Immature natural killer cell (primary cell): ENCODE measurements around the gene VPS52. TPM values are rescaled to one million over a fixed set of nuclear protein-coding genes. Genes with fewer than 3 reads are reported as not detected.
"Not testable (repeated sequence)": the region's sequence is repeated elsewhere in the genome, so short reads cannot be mapped to it uniquely, and the experiment has no call there.

ENCODE experiments used
- DNase-seq, 3 donors: peaks; one replicate each; pipeline ENCODE4 v3.0.0; 2022; ENCODE audit warnings: mixed read lengths in 1 of 3
- H3K27ac Mint-ChIP-seq, 6 donors: one replicate each; pipeline ENCODE4 v1.8.0; 2020; ENCODE audit warnings: mixed read lengths in 6 of 6, mild to moderate bottlenecking in 5 of 6, inconsistent platforms in 4 of 6, moderate library complexity in 3 of 6
- H3K27me3 Mint-ChIP-seq, 3 donors: one replicate each; pipeline ENCODE4 v1.8.0; 2020 to 2021; ENCODE audit warnings: low read depth in 3 of 3, mild to moderate bottlenecking in 3 of 3, mixed read lengths in 3 of 3, moderate library complexity in 3 of 3, inconsistent platforms in 1 of 3
- H3K36me3 Mint-ChIP-seq, 3 donors: one replicate each; pipeline ENCODE4 v1.8.0; 2020; ENCODE audit warnings: mixed read lengths in 3 of 3, inconsistent platforms in 2 of 3, mild to moderate bottlenecking in 2 of 3
- H3K4me1 Mint-ChIP-seq, 2 donors: one replicate each; pipeline ENCODE4 v1.8.0; 2020; ENCODE audit warnings: inconsistent platforms in 2 of 2, mild to moderate bottlenecking in 2 of 2, mixed read lengths in 2 of 2, moderate library complexity in 1 of 2
- H3K4me3 Mint-ChIP-seq, 5 donors: one replicate each; pipeline ENCODE4 v1.8.0; 2020; ENCODE audit warnings: mild to moderate bottlenecking in 5 of 5, mixed read lengths in 5 of 5, inconsistent platforms in 3 of 5, moderate library complexity in 3 of 5
- H3K9me3 Mint-ChIP-seq, 6 donors: one replicate each; pipeline ENCODE4 v1.8.0; 2020; ENCODE audit warnings: mild to moderate bottlenecking in 6 of 6, mixed read lengths in 6 of 6, inconsistent platforms in 4 of 6, moderate library complexity in 3 of 6
- polyA plus RNA-seq, 3 donors: library from polyadenylated mRNA; unstranded; fragments of 300-500 nt; fragmentation: Illumina TruSeq; gene quantifications; one replicate each; pipeline ENCODE4 v1.2.3, GENCODE V29; 2021

The VPS52 gene
- polyA plus RNA-seq, 3 donors from 2014 or later, result 11.6 to 26.8 (median 16.8) TPM

DNA sequence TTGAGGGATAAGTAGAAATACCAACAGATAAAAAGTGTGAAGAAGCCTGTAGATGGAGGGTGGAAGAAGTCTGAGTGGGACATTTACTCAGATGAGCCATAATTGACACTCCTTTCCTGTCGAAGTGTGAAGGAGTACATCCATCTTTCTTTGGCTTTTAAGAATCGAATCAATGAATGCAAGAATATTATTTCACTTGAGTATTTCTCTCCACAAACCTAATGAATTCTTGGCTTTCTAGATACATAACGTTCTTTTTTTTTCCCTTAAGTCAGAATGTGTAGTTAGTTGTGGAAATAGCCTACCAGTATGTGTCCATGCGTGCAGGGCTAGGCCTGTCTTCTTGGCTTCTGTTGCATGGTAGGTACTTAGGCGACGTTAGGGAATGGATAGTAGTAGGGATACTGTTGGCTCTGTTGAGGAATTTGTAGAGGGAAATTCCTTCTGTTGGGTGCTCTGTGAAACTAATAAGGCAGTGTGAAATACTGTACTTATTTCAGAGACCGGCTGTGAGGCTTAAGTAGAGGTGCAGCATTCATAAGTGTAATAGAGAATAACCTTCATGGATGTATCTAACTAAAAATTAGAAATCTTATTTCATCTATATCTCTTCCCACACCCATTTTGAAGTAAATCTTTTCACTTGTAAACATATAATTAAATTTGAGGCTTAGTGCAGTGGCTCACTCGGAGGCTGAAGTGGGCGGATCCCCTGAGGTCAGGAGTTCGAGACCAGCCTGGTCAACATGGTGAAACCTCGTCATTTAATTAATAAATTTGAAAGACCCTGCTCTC, 1.6 kb upstream of the VPS52 start:
- H3K4me1 Mint-ChIP-seq, result peaks cover 67 to 81% of the 10 kb centered on the region in 2 donors
- H3K27ac Mint-ChIP-seq, result peak overlapping the region; percentile 96 to 100 (median 99)
- peak overlapping the region; percentile 96 to 100 (median 98) for H3K4me3 Mint-ChIP-seq
- H3K27me3 Mint-ChIP-seq, result peaks cover 10 to 22% (median 21%) of the 10 kb centered on the region in 3 donors
- H3K9me3 Mint-ChIP-seq, result no peaks in the 10 kb centered on the region
- H3K36me3 Mint-ChIP-seq, result peaks cover 15 to 38% (median 18%) of the 10 kb centered on the region in 3 donors
- no peak for DNase-seq

- Mint-ChIP-seq H3K4me3 (peak overlapping the region; percentile 96 to 100 (median 98)), H3K4me1 (peaks cover 60 to 73% of the 10 kb centered on the region in 2 donors), H3K36me3 (peaks cover 22 to 45% (median 23%) of the 10 kb centered on the region in 3 donors), H3K9me3 (no peaks in the 10 kb centered on the region), H3K27ac (peak overlapping the region; percentile 96 to 100 (median 99)), H3K27me3 (peaks cover 8 to 22% (median 21%) of the 10 kb centered on the region in 3 donors)
- no peak for DNase-seq
These were observed 826 bp upstream of the VPS52 start for GRCh38 chr6:33272275-33273128.

- Mint-ChIP-seq H3K4me3 (peak overlapping the region; percentile 96 to 100 (median 98)), H3K4me1 (peaks cover 53 to 65% of the 10 kb centered on the region in 2 donors), H3K27me3 (peaks cover 8 to 15% (median 12%) of the 10 kb centered on the region in 3 donors), H3K36me3 (peaks cover 28 to 50% (median 29%) of the 10 kb centered on the region in 3 donors), H3K9me3 (no peaks in the 10 kb centered on the region), H3K27ac (peak overlapping the region; percentile 96 to 100 (median 99))
- no peak for DNase-seq
These were observed 584 bp downstream of the VPS52 start for GRCh38 chr6:33271117-33271467.

GRCh38 chr6:33264015-33264414, 7.7 kb downstream of the VPS52 start:
- no peak for DNase-seq
- peaks cover 0 to 2% of the 10 kb centered on the region in 2 donors for H3K4me1 Mint-ChIP-seq
- H3K9me3 Mint-ChIP-seq, result no peaks in the 10 kb centered on the region
- no peak overlapping the region for H3K4me3 Mint-ChIP-seq
- H3K27ac Mint-ChIP-seq, result peak overlapping the region in 1 of 6 donors; percentile 48
- peaks cover 31 to 58% (median 37%) of the 10 kb centered on the region in 3 donors for H3K36me3 Mint-ChIP-seq
- H3K27me3 Mint-ChIP-seq, result no peaks in the 10 kb centered on the region

GRCh38 chr6:33262490-33262889, 9.2 kb downstream of the VPS52 start:
- peak overlapping the region in 1 of 6 donors; percentile 32 for H3K27ac Mint-ChIP-seq
- peaks cover 23 to 45% (median 25%) of the 10 kb centered on the region in 3 donors for H3K36me3 Mint-ChIP-seq
- H3K4me3 Mint-ChIP-seq, H3K9me3 Mint-ChIP-seq, DNase-seq, H3K4me1 Mint-ChIP-seq, H3K27me3 Mint-ChIP-seq: not testable (repeated sequence)

GRCh38 chr6:33259032-33259431, 12.6 kb downstream of the VPS52 start:
- H3K4me1 Mint-ChIP-seq, result no peaks in the 10 kb centered on the region
- no peaks in the 10 kb centered on the region for H3K9me3 Mint-ChIP-seq
- H3K27me3 Mint-ChIP-seq, result no peaks in the 10 kb centered on the region
- H3K36me3 Mint-ChIP-seq, result peaks cover 13 to 22% (median 17%) of the 10 kb centered on the region in 3 donors
- no peak for DNase-seq
- H3K4me3 Mint-ChIP-seq, result no peak overlapping the region
- no peak overlapping the region for H3K27ac Mint-ChIP-seq

DNA sequence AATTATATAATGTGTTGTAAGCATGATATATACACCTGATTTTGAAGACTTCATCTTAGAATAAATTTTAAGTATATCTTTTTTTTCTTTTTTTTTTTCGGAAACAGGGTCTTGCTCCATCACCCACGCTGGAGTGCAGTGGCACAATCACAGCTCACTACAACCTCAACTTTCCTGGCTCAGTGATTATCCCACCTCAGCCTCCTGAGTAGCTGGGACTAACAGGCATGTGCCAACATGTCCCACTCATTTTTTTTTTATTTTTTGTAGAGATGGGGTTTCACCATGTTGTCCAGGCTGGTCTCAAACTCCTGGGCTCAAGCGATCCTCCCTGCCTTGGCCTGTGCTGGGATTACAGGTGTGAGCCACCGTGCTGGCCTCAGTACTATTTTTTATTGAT, 17.1 kb downstream of the VPS52 start:
- Mint-ChIP-seq H3K4me3 (no peak overlapping the region), H3K27me3 (no peaks in the 10 kb centered on the region), H3K4me1 (peaks cover 20 to 22% of the 10 kb centered on the region in 2 donors), H3K27ac (no peak overlapping the region), H3K9me3 (no peaks in the 10 kb centered on the region), H3K36me3 (peaks cover 5 to 14% (median 6%) of the 10 kb centered on the region in 3 donors)
- DNase-seq, result no peak

DNA sequence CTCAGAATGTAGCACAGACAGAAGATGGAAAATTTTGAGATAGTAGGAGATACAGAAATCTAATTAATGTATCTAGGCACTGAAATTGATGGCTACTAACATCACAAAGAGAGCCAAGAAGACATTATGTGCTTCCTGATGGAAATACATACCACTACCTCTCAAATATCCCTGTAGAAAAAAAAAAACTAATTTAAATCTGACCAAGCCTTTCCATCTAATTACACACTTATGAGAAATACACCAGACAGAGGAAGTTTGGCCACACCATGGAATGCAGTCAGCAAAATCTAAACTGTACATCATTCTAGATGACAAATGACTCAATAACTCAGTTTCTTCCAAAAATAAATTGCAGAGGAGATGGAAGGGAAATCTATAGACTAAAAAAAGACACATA, 18.9 kb downstream of the VPS52 start:
- Mint-ChIP-seq H3K27ac (no peak overlapping the region), H3K27me3 (no peaks in the 10 kb centered on the region), H3K36me3 (peaks cover 5 to 14% (median 6%) of the 10 kb centered on the region in 3 donors), H3K4me3 (no peak overlapping the region), H3K4me1 (peaks cover 39 to 40% of the 10 kb centered on the region in 2 donors), H3K9me3 (no peaks in the 10 kb centered on the region)
- DNase-seq, result no peak

DNA sequence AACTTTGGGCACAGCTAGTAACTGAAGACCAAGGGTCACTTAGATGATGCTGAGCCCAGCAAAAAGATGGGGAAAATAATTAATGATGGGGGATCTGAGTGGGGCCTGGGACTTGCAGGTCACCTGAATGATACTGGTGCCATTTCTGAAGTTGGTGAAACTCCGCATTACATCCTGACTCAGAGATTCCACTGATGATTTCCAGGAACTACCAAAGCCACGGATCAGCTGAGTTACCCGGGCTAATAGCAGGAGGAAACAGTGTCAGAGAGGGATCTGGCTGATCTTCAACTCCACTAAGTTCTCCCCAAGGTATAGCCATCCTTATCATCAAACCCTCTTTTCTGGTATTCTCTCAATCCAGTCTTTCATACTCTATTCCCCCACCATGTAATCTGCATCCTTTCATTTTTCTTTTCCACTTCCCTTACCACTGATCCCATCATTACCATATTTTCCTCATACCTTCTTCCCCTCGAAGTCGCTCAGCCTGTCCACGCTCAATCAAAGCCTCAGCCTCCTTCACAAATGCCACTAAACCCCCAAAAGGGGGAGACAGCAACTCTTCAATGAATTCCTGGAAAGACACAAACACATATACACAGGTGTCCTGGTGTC, 20.2 kb downstream of the VPS52 start:
- DNase-seq, result no peak
- Mint-ChIP-seq H3K4me1 (peaks cover 39 to 41% of the 10 kb centered on the region in 2 donors), H3K4me3 (peak overlapping the region in 4 of 5 donors; percentile 7 to 67 (median 30)), H3K9me3 (no peaks in the 10 kb centered on the region), H3K27ac (peak overlapping the region in 5 of 6 donors; percentile 0 to 87 (median 69)), H3K36me3 (peaks cover 5 to 14% (median 6%) of the 10 kb centered on the region in 3 donors), H3K27me3 (no peaks in the 10 kb centered on the region)

DNA sequence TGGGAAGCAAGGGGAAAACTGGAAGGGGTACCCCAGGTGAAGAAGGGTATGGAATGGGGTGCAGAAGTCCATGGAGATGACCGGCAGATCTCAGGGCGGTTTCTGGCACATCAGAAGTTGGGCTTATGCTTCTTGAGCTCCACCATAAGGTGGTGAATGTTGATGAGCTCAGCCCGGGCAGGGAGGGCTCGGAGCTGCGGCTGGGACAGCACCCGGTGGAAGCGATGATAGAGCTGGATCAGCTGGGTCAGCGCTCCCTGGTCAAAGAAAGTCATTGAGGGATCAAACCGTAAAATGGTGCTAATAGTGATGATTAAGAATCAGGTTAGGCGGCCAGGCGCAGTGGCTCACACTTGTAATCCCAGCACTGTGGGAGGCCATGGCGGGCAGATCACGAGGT, 20.9 kb downstream of the VPS52 start:
- Mint-ChIP-seq H3K27me3 (peaks cover 0 to 2% (median 0%) of the 10 kb centered on the region in 3 donors), H3K4me1 (peaks cover 39 to 41% of the 10 kb centered on the region in 2 donors), H3K9me3 (no peaks in the 10 kb centered on the region), H3K36me3 (peaks cover 5 to 14% (median 6%) of the 10 kb centered on the region in 3 donors), H3K27ac (peak overlapping the region in 4 of 6 donors; percentile 56 to 96 (median 95)), H3K4me3 (peak overlapping the region in 4 of 5 donors; percentile 86 to 93 (median 92))
- DNase-seq, result no peak

DNA sequence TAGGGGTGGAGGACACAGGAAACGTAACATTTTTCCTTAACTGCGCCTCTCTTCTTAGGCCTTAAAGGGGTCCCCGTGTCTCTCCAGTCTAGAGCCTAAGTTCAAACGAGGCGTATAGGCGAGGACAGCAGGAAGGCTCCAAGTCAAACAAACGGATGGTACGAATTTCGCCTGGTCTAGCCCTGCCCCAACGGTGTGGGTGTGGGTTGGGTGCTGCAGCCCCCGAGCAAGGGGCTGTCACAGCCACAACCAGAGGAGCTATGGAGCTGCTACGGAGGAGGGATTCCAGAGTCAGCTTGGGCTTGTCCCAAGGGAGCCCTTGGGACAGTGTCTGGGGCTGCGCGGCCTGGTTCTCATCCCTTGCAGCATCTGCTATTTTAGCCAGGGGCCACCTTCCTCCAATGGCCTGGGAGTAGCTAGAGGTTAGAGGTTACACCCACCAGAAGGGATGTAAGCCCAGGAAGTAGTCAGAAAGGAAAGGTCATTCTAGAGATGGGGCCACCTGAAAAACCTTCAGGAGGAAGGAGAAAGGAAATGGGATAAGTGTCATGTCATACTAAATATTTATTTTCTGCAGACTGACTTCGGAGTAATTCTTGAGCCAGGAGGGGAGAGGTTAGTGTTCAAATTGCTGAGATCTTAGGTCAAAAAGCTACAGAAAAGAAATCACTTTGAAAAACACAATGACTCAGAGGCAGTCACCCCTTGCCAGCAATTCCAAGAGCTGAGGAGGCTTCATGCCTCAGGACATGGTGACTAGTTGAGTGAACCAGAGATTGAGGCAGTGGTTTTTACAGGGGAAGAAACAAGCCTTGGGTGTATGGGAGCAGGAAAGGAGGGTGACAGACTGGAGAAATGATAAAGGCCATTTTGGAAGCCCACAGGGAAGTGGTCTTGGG, 21.7 kb downstream of the VPS52 start:
- Mint-ChIP-seq H3K36me3 (peaks cover 5 to 14% (median 6%) of the 10 kb centered on the region in 3 donors), H3K27ac (peak overlapping the region; percentile 93 to 96 (median 96)), H3K9me3 (no peaks in the 10 kb centered on the region), H3K27me3 (peaks cover 0 to 3% (median 0%) of the 10 kb centered on the region in 3 donors), H3K4me3 (peak overlapping the region; percentile 84 to 93 (median 91)), H3K4me1 (peaks cover 39 to 41% of the 10 kb centered on the region in 2 donors)
- no peak for DNase-seq

- H3K27ac Mint-ChIP-seq, result peak overlapping the region; percentile 93 to 96 (median 96)
- peak overlapping the region; percentile 84 to 93 (median 91) for H3K4me3 Mint-ChIP-seq
- H3K9me3 Mint-ChIP-seq, result no peaks in the 10 kb centered on the region
- H3K4me1 Mint-ChIP-seq, result peaks cover 39 to 41% of the 10 kb centered on the region in 2 donors
- peaks cover 0 to 3% (median 2%) of the 10 kb centered on the region in 3 donors for H3K27me3 Mint-ChIP-seq
- H3K36me3 Mint-ChIP-seq, result peaks cover 5 to 14% (median 6%) of the 10 kb centered on the region in 3 donors
- DNase-seq, result peak; percentile 96 to 98 (median 97)
These were observed 22.5 kb downstream of the VPS52 start for GRCh38 chr6:33248932-33249731.
